HL-60/S4 (cell line): ENCODE measurements around the gene LDB2.

ENCODE experiments used
- in situ Hi-C: fragments of 300-500 bp; cut with MboI; formaldehyde crosslinking; loops from 2 replicates; pipeline ENCODE4 v1.14.3; 2022; ENCODE audit warnings: low sequenced_read_pairs

Gene LDB2

GRCh38 chr4:16887887-16888286, 10.6 kb downstream of the LDB2 start:
- in situ Hi-C loops: no loop called here

DNA sequence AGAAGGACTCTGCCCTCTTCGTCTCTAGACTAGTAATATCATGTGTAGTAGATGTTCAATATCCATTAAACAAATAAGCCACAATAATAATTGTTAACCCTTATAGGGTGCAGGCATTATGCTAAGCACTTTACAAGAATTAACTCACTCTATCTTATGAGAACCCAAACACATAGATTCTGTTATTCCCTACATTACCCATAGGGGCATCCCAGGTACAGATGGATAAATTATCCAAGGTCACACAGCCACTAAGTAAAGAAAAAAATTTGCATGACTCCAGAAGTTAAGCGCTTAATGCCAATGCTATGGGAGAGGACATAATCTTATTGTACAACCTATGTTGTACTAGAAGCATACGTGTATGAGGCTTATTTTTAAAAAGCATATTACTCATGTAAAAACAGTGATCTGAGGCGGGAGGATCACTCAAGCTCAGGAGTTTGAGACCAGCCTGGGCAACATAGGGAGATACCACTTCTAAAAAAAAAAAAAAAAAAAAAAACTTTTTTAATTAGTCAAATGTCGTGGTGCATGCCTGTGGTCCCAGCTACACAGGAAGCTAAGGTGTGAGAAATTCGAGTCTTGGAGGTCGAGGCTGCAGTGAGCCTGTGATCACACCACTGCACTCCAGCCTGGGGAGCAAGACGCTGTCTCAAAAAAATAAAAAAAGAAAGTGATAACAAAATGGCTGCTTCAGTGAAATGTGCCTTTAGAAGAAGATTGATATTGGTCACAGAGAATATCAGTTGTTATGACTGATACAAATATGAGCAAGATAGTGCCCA, 13.6 kb downstream of the LDB2 start:
- in situ Hi-C loops: no loop called here

- in situ Hi-C loops: no loop called here
Observed at GRCh38 chr4:16883806-16884205, 14.6 kb downstream of the LDB2 start.

DNA sequence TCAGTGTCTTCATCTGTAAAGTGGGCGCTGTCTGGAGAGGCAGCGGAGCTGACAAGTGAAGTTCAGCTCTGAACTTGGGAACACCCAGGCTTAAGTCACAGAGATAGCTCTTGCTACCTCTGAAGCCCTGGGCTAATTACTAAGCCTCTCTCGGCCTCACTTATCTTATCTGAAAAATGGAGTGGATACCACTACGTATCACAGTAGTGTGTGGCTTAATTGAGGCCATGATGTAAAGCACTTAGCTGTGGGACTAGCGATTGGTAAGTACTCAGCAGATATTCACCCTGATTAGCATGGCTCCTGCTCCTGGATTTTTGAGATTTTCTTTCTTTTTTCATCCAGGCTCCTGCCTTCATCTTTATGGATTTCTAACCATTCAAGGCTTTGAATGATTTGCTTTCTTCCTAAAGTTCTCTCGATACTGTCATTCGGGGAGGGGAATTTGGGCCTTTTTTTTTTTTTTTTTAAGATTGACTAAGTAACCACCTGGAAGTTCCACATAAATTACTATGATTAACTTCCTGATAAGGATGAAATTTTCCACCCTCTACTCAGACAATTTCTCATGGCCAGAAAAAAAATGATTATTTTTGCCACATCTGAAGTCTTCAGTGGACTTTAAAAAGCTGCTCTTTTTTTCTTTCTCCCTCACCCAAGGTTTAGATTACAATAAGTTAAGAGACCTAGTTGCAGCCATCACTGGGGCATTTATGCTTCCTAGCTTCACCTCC, 17.1 kb downstream of the LDB2 start:
- in situ Hi-C loops: no loop called here

DNA sequence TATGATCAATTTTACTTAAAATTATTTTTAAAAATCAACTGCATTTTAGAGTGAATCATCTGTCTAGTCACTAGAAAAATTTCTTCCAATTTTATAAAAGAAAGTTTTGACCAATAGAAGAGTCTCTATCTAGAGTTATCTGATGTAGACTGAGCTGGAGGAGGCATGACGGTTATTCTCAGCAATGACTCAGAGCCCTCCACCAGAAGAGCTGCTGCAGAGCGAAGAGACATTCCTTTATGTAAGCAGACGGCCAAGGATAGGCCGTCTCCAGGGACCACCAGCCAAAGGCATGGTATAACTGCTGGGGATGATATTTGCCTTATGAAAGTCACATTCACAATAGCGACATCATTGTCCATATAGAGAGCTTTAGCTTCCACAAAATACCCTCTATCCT, 23.0 kb downstream of the LDB2 start:
- in situ Hi-C loops: no loop called here

DNA sequence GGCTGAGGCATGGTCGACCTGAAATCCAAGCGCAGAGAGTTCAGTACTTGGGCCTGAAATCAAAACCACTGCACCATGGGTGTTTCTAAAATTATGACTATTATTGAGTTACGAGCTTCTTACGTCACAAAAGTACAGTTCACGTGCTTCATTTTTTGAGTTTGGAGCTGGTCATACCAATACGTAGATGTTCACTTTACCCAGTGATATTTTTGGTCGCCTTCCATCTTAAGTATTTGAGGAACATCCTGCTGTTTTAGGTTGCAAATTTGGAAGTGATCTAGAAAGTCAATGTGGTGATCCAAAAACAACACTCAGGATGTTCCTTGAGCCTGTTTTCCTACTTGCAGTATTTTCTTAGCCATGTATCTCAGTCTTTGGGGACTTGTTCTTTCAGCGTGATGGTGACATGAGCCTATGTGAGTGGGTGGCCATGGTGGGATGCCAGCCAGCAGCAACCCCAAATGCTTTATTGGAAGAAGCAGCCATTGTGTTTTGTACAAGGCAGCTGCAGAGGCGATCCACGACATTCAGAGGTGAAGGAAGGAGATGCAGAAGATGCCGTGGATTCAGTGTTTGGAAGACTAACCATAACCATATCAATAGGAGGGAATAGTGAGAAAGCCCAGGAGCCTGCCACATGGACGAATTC, 28.7 kb downstream of the LDB2 start:
- in situ Hi-C loops: no loop called here

DNA sequence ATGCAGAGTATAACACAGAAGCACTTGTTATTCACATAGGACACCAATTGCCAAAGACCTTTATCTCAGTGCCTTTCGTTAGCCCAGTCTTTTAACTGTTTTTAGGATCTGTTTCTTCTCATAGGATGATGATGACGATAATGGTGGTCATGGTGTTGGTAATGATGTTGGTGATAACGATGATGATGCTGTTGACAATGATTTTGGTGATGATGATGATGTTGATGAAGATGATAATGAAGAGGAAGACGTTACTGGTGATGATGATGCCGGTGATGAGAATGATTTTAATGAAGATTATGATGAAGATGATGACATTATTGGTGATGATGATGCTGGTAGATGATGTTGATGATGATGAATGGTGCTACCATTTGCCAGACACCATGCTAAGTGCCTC, 29.8 kb downstream of the LDB2 start:
- in situ Hi-C loops: no loop called here

DNA sequence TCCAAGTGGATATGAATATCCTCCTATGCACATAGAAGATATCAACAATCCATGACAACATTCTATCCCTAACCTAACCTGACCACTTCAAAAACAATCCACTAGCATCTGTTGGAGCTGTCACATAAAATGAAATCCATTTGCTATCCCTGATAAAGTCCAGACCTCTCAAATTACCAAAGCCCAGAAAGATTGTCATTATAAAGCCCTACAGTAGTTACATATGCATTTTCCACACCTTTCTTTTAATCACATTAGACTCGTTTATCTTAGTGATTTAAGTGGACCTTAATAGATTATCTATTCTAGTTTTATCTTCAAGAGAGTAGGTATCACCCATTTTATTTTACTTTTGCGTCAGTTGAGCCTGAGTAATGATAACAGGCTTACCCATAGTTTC, 30.6 kb downstream of the LDB2 start:
- in situ Hi-C loops: no loop called here

DNA sequence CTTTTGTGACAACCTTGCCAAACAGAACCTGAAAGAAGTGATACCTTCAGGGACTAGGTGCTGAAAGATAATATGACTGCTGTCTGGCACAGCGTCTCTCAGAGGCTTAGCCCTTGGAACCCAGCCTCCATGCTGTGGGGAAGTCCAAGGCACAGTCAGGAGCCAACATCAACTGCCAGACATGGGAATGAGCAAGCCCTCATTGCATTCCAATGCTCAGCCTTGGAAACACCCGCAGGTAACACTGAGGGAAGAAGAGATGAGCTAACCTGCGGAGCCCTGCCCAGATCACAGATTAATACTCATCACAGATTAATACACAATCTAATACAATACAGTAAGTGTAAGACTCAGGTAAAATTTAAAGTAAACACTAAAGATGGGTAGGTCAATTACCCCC, 31.5 kb downstream of the LDB2 start:
- in situ Hi-C loops: no loop called here

DNA sequence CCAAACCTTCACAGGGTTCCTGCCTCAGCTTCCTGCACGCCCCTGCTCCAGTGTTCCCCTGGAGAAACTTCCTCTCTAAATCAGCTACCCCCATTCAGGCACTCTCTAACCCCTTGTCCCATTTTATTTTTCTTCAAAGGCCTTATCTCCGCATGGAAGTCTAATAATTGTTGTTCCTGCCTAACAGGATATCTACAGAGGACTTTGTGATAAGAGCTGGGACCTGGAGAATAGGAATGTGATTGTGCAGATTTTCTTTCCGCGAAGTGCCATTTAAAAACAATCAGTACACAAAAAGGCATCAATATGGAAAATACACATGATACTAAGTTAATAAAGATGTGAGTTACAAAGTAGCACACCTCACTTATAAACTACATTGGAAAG, 32.6 kb downstream of the LDB2 start:
- in situ Hi-C loops: no loop called here

GRCh38 chr4:16865209-16865896, 33.1 kb downstream of the LDB2 start:
- in situ Hi-C loops: no loop called here

- in situ Hi-C loops: no loop called here
Observed at GRCh38 chr4:16864199-16864598, 34.2 kb downstream of the LDB2 start.

DNA sequence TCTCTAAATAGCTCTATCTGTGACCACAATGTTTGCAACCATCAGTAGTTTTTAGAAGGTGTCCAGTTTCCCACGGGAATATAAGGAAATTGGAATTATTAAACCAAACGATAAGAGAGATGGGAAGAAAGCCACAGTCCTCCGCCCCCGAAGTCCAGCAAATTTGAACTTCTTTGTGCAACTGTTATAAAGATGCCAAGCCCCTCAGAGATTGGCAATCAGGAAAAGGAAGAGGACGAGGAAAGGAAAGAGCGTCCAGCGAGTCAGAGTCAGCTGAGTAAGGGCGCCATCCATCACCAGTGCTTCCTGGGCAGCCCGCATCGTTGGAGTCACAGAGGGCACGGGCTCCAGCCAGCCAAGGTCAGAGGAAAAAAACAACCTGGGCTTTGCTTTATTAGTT, 35.7 kb downstream of the LDB2 start:
- in situ Hi-C loops: no loop called here

DNA sequence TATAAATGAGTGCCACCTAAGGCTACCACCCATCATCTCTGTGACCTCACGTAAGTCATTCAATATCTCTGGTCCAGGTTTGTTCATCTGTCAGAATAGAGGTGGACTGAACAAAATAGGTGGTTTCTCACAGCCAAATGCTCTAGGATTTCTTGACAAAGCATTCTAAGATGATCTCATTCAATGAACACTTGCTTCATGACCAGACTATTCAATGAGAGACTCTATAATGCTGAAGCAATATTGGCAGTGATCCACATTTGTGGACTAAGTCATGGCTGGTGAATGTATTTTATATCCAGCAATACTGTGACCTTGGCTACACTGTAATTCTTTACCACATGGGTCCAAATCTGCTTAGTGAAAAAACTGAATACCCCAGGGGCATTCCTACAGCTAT, 37.9 kb downstream of the LDB2 start:
- in situ Hi-C loops: no loop called here

GRCh38 chr4:16859031-16859430, 39.4 kb downstream of the LDB2 start:
- in situ Hi-C loops: no loop called here

DNA sequence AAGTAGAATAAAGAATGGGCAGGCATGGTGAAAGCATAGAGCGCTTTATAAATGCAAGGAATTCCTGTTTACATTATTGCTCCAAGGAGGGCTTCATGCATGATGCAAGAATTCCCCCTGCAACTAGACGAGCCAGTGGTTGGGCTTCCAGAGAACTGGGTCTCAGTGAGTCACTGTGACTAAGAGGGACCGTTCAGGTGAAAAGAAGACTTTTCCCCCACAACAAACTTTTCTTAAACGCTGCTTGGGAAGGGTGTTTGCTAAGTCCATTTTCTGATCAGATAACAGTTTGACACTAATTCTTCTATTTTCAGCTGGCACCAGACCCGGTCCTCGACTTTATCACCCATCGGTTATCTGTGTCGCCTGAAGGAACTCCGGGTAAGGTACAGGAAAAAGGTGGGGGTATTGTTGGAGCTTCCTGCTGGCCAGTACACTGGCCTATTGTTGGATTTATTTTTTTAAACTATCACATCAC, 40.1 kb downstream of the LDB2 start:
- in situ Hi-C loops: no loop called here

GRCh38 chr4:16857425-16857824, 41.0 kb downstream of the LDB2 start:
- in situ Hi-C loops: no loop called here

DNA sequence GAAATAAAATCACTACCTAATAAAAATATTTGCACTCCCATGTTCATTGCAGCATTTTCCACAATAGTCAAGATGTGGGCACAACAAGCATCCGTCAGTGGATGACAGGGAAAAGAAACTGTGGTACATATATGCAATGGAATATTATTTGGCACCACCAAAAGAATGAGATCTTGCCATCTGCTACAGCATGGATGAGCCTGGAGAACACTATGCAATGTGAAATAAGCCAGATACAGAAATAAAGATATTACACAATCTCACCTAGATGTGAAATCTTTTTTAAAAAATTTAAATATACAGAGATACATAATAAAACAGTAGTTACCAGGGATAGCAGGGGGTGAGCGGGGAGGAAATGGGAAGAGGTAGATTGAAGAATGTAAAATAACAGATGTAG, 44.8 kb downstream of the LDB2 start:
- in situ Hi-C loops: no loop called here

- in situ Hi-C loops: no loop called here
Observed at GRCh38 chr4:16852644-16853043, 45.8 kb downstream of the LDB2 start.

- in situ Hi-C loops: no loop called here
Observed at GRCh38 chr4:16852228-16852627, 46.2 kb downstream of the LDB2 start.

DNA sequence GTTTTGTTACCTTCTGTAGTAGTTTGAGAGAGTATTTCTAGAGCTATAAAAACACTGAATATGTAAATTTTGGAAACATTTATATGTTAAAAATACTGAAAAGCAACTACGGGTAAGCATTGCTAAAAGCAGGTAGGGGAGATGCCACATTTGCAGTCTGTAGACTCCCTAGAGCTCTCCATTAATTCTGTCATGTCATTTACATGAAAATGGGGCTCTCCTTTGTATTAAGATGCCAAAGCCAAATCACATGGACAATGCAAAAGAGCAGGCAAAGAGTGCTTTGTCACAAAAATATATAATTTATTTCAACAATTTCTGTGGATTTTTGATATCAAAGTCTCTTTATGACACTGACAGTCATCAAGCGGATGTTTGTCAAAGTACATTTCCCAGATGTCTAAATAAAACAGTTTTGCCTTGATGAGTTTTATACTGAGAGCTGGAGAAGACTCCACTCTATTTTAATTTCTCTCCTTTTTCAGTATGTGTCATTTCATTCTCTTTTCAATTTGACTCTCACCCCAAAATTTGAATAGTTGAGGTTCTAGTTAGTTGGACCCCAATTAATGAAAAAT, 51.8 kb downstream of the LDB2 start:
- in situ Hi-C loops: no loop called here
